ENCODE data around the gene IL36A.

DNA sequence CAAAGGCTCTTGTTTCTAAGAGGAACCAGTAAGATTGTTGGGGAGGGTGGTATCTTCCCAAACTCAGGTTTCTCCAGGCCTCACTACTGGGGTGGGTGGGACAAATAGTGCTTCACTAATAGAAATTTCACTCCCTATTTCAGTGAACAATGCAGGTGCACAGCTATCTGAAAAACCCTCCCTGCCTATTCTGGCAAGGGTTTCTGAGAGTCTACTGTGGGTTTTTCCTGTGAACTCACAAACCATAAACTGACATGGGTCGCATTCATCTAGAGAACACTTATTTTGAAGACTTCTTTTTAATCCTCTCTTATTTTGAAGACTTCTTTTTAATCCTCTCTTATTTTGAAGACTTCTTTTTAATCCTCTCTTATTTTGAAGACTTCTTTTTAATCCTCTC, 4.4 kb downstream of the IL36A start:
- TF ChIP-seq YY1 (IDR thresholded peaks at IDR 0.05; ENCODE audit: insufficient read depth, insufficient read length) (no peak), SUZ12 (IDR thresholded peaks at IDR 0.05; ENCODE audit: extremely low read depth, insufficient read depth, insufficient read length) (no peak)

Data from NT2/D1 (cell line).